ENCODE measurements around the gene ZFYVE9.

- no peak for TF ChIP-seq CTCF (IDR thresholded peaks at IDR 0.05)
- TF ChIP-seq POLR2AphosphoS5 (IDR thresholded peaks at IDR 0.05; ENCODE audit: low read depth, low read length): no peak
- no peak for TF ChIP-seq TCF7L2 (IDR thresholded peaks at IDR 0.05; ENCODE audit: low read depth, low read length)
- no peak for TF ChIP-seq SIN3A (IDR thresholded peaks at IDR 0.05; ENCODE audit: borderline replicate concordance, insufficient read depth, low read depth, low read length)
Measured at GRCh38 chr1:52385376-52385775, 243.5 kb downstream of the ZFYVE9 start.
